HEK293T (cell line): ENCODE data around the gene CACNG7.

Experiments used
- ARNT ChIP-seq: fragments of 450-650 bp; IDR thresholded peaks from 2 replicates; pipeline ENCODE4 v1.6.1; 2017; ENCODE audit warnings: mild to moderate bottlenecking
- BHLHE40 ChIP-seq: fragments of 450-650 bp; IDR thresholded peaks from 2 replicates; pipeline ENCODE4 v1.6.1; 2016; ENCODE audit warnings: mild to moderate bottlenecking, moderate library complexity, borderline replicate concordance
- CTBP1 ChIP-seq: fragments of 450-650 bp; IDR thresholded peaks from 2 replicates; pipeline ENCODE4 v1.6.1; 2016; ENCODE audit warnings: borderline replicate concordance
- ELF4 ChIP-seq: fragments of 450-650 bp; IDR thresholded peaks from 2 replicates; pipeline ENCODE4 v1.6.1; 2017; ENCODE audit warnings: antibody characterized with exemption
- FOXK2 ChIP-seq: fragments of 450-650 bp; IDR thresholded peaks from 2 replicates; pipeline ENCODE4 v1.6.1; 2016; ENCODE audit warnings: mild to moderate bottlenecking
- FOXM1 ChIP-seq: fragments of 450-650 bp; IDR thresholded peaks from 2 replicates; pipeline ENCODE4 v1.6.1; 2017; ENCODE audit warnings: mild to moderate bottlenecking, borderline replicate concordance
- HDGF ChIP-seq: fragments of 450-650 bp; IDR thresholded peaks from 2 replicates; pipeline ENCODE4 v1.6.1; 2017; ENCODE audit warnings: antibody characterized with exemption, borderline replicate concordance
- NFRKB ChIP-seq: fragments of 450-650 bp; IDR thresholded peaks from 2 replicates; pipeline ENCODE4 v1.6.1; 2016; ENCODE audit warnings: mild to moderate bottlenecking, moderate library complexity
- SP1 ChIP-seq: fragments of 450-650 bp; IDR thresholded peaks from 2 replicates; pipeline ENCODE4 v1.6.1; 2017
- SUZ12 ChIP-seq: fragments of 450-650 bp; IDR thresholded peaks from 2 replicates; pipeline ENCODE4 v1.6.1; 2016; ENCODE audit warnings: mild to moderate bottlenecking
- TF ChIP-seq, protein P1 (sequence below): fragments of 450-650 bp; IDR thresholded peaks from 2 replicates; pipeline ENCODE4 v1.6.1; 2016

DNA sequence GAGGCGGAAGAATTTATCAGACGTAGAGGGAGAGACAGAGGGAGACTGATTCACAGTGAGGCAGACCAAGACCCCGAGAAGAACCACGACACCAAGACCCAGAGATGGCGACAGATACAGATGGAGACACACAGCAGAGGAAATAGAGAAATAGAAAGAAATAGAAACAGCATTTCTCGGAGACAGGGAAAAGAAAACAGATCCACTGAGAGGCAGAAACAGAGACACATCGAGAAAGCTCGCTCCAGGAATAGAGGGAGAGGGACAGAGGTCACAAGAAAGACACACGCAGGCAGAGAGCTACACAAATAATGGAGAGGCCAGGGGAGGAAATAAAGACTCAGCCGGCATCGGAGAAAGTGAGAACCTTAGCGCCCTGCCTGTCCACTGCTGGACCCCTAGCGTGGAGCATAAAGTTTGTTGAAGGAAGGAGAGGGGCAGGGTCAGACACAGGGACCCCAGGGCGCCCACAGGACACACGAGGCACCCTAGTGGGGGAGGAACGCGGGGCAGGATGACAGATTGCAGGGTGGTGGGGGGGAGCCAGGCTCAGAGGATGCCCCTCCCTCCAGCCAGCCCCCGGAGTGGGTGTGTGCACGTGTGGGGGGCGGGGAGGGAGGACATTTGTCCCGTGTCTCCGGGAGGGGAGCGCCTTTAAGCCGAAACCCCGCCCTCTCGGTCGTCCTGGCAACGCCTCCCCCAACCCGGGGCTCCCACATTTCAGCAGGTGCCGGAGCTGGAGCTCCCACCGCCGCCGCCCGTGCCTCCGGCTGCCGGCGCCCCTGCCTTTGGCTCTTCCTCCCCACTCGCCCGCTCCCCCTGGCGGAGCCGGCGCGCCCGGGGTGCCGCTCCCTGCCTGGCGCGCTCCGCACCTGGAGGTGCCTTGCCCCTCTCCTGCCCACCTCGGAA, 27.3 kb upstream of the CACNG7 start, which contains the start of gene PRKCG:
- TF ChIP-seq FOXK2 (no peak), ARNT (no peak), FOXM1 (no peak), SUZ12 (no peak), NFRKB (no peak), SP1 (no peak), CTBP1 (no peak), ELF4 (no peak), HDGF (no peak), BHLHE40 (no peak)
- TF ChIP-seq, protein P1, sequence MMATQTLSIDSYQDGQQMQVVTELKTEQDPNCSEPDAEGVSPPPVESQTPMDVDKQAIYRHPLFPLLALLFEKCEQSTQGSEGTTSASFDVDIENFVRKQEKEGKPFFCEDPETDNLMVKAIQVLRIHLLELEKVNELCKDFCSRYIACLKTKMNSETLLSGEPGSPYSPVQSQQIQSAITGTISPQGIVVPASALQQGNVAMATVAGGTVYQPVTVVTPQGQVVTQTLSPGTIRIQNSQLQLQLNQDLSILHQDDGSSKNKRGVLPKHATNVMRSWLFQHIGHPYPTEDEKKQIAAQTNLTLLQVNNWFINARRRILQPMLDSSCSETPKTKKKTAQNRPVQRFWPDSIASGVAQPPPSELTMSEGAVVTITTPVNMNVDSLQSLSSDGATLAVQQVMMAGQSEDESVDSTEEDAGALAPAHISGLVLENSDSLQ, result no peak
